HG02840 (cell line): Measurements from ENCODE around the gene POR.

ENCODE experiments used
- ATAC-seq: cut with Tn5 transposase; IDR thresholded peaks from one replicate; pipeline ENCODE4 v1.9.1; 2021; ENCODE audit warnings: mild to moderate bottlenecking, moderate library complexity, moderate number of reproducible peaks; ENCODE audit not compliant: unreplicated experiment, low FRiP score

Gene POR

GRCh38 chr7:75969704-75970498 lies 54.9 kb downstream of the POR start:
- ATAC-seq, result no peak

GRCh38 chr7:75971309-75971960 lies 56.5 kb downstream of the POR start:
- ATAC-seq, result no peak

- no peak for ATAC-seq
Observed at GRCh38 chr7:75971961-75972763, 57.2 kb downstream of the POR start.

- no peak for ATAC-seq
Observed at GRCh38 chr7:75977743-75978142, 62.8 kb downstream of the POR start.

GRCh38 chr7:75979759-75980429 lies 64.9 kb downstream of the POR start:
- no peak for ATAC-seq

- no peak for ATAC-seq
Observed at GRCh38 chr7:75980430-75981202, 65.7 kb downstream of the POR start.

GRCh38 chr7:75981203-75981452 lies 66.2 kb downstream of the POR start:
- no peak for ATAC-seq

GRCh38 chr7:75981453-75982305 lies 66.7 kb downstream of the POR start:
- no peak for ATAC-seq

GRCh38 chr7:75982306-75983064 lies 67.5 kb downstream of the POR start:
- no peak for ATAC-seq

- ATAC-seq, result no peak
Observed at GRCh38 chr7:75983471-75984129, 68.6 kb downstream of the POR start.

GRCh38 chr7:75984130-75985008 lies 69.4 kb downstream of the POR start:
- no peak for ATAC-seq

- ATAC-seq, result no peak
Observed at GRCh38 chr7:75985009-75985517, 70.1 kb downstream of the POR start.

- ATAC-seq, result no peak
Observed at GRCh38 chr7:75985518-75986146, 70.7 kb downstream of the POR start.

- no peak for ATAC-seq
Observed at GRCh38 chr7:75986147-75986781, 71.3 kb downstream of the POR start.

- no peak for ATAC-seq
Observed at GRCh38 chr7:75987026-75987804, 72.3 kb downstream of the POR start.
